NCI-H2227 treated with DMSO at 0.1 percent for 48 hours (cell line): Measurements from ENCODE around the gene JAK2.
"Not testable (repeated sequence)": the region's sequence is repeated elsewhere in the genome, so short reads cannot be mapped to it uniquely, and the experiment has no call there.

Experiments
- DNase-seq: peaks from one replicate; lab custom pipeline; 2025; lab: John Stamatoyannopoulos, UW

Gene JAK2

GRCh38 chr9:5041390-5042115 is 56.5 kb downstream of the JAK2 start:
- DNase-seq = no peak

- DNase-seq = no peak
Observed at GRCh38 chr9:5042661-5043178, 57.6 kb downstream of the JAK2 start.

GRCh38 chr9:5043381-5043780 is 58.3 kb downstream of the JAK2 start:
- DNase-seq = no peak

- DNase-seq = no peak
Observed at GRCh38 chr9:5044160-5044559, 59.1 kb downstream of the JAK2 start.

GRCh38 chr9:5052838-5053237 is 67.8 kb downstream of the JAK2 start:
- DNase-seq = no peak

- no peak for DNase-seq
Observed at GRCh38 chr9:5062631-5063030, 77.6 kb downstream of the JAK2 start.

GRCh38 chr9:5072871-5073270 is 87.8 kb downstream of the JAK2 start:
- no peak for DNase-seq

- peak; percentile 5 for DNase-seq
Observed at GRCh38 chr9:5073701-5074100, 88.6 kb downstream of the JAK2 start.

- no peak for DNase-seq
Observed at GRCh38 chr9:5085993-5086392, 100.9 kb downstream of the JAK2 start.

GRCh38 chr9:5089737-5090136 is 104.7 kb downstream of the JAK2 start:
- DNase-seq = no peak

GRCh38 chr9:5095795-5096194 is 110.7 kb downstream of the JAK2 start:
- no peak for DNase-seq

- DNase-seq = no peak
Observed at GRCh38 chr9:5099466-5099865, 114.4 kb downstream of the JAK2 start.

GRCh38 chr9:5101127-5101526 is 116.1 kb downstream of the JAK2 start:
- DNase-seq = not testable (repeated sequence)

GRCh38 chr9:5106517-5106916 is 121.4 kb downstream of the JAK2 start:
- not testable (repeated sequence) for DNase-seq

- no peak for DNase-seq
Observed at GRCh38 chr9:5110867-5111681, 126.0 kb downstream of the JAK2 start.

- no peak for DNase-seq
Observed at GRCh38 chr9:5111696-5112095, 126.6 kb downstream of the JAK2 start.

GRCh38 chr9:5112109-5112592 is 127.1 kb downstream of the JAK2 start:
- DNase-seq = no peak

- no peak for DNase-seq
Observed at GRCh38 chr9:5112646-5113045, 127.6 kb downstream of the JAK2 start.

GRCh38 chr9:5113523-5113922 is 128.5 kb downstream of the JAK2 start:
- no peak for DNase-seq

GRCh38 chr9:5113994-5114748 is 129.1 kb downstream of the JAK2 start:
- DNase-seq = no peak

GRCh38 chr9:5122116-5122515 is 137.0 kb downstream of the JAK2 start:
- DNase-seq = no peak

GRCh38 chr9:5122516-5122915 is 137.4 kb downstream of the JAK2 start:
- DNase-seq = no peak
